ENCODE results near the gene FASTKD1. TPM values are rescaled to one million over a fixed set of nuclear protein-coding genes. Genes with fewer than 3 reads are reported as not detected.
"Not testable (repeated sequence)": the region's sequence is repeated elsewhere in the genome, so short reads cannot be mapped to it uniquely, and the experiment has no call there.

FASTKD1 gene
- total RNA-seq, 2 experiments from 2014 or later: 35.4 to 36.2 TPM

DNA sequence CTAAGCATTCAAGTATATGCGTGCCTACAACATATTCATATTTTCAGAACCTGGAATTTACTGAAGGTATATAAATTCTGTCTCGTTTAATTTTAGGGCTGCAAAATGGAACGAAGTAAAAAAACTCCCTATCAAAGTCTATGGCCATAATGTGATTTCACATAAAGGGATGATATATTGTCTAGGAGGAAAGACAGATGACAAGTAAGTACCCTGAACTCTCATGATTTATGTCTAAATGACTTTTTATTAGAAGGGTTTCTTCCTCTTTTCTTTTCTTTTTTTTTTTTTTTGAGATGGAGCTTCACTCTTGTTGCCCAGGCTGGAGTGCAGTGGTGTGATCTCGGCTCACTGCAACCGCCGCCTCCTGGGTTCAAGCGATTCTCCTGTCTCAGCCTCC lies 58.9 kb downstream of the FASTKD1 start:
- POLR2A ChIA-PET, CTCF ChIA-PET, H3K9me3 Mint-ChIP-seq: not testable (repeated sequence)

DNA sequence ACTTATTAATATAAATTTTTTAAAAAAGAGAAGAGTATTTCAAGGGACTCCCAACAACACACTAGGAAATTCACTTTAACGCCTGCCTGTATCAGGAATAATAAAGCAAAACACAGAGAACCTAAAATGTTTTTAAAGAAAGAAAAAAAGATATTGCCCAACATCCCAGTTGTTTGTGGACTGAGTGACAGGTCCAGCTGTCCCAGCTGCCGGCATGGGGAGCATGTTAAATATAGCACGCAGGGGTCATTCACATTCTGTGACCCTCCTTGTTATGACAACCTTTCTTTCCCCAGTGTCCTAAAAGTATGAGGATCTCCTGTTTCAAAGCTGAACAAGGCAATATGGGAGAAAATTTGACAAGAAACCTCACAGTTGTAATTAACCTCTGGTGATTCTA lies 59.7 kb downstream of the FASTKD1 start:
- DNase-seq: no peak
- no peak overlapping the region for H3K4me3 Mint-ChIP-seq
- no peaks in the 10 kb centered on the region for H3K4me1 Mint-ChIP-seq
- H3K36me3 Mint-ChIP-seq (ENCODE audit: low read depth): no peaks in the 10 kb centered on the region
- no peaks in the 10 kb centered on the region for H3K27me3 Mint-ChIP-seq
- POLR2A ChIA-PET: no interaction called here
- no peak overlapping the region for H3K27ac Mint-ChIP-seq
- CTCF ChIA-PET: interaction anchor here (1.1 kb wide), 1 partner anchor 13 kb away, joined by 3 read pairs; no protein-coding TSS in a partner anchor
- H3K9me3 Mint-ChIP-seq: no peaks in the 10 kb centered on the region

More for the DNA sequence above, 58.9 kb downstream of the FASTKD1 start:
- not testable (repeated sequence) for H3K4me1 Mint-ChIP-seq; H3K27me3 Mint-ChIP-seq; DNase-seq; H3K36me3 Mint-ChIP-seq (ENCODE audit: low read depth); H3K4me3 Mint-ChIP-seq; H3K27ac Mint-ChIP-seq

DNA sequence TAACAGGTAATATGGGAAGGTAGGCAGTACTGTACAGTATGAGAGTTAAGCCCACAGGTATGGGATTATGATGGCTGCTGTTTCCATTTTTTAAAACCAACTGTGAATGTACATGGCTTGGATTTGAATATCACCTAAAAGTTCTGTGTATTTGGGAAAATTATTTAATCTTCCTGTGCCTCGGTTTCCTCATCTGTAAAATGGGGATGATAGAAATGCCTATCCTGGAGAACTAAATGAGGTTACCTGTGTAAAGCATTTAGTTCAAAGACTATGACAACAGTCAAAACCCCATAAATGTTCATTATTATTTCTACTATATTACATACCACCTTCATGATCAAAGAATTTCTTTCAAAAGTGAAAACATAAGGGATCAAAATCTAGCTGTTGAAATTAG lies 60.6 kb downstream of the FASTKD1 start:
- Mint-ChIP-seq H3K27me3 (no peaks in the 10 kb centered on the region), H3K9me3 (no peaks in the 10 kb centered on the region), H3K36me3 (ENCODE audit: low read depth) (no peaks in the 10 kb centered on the region), H3K4me3 (no peak overlapping the region), H3K4me1 (no peaks in the 10 kb centered on the region), H3K27ac (no peak overlapping the region)
- ChIA-PET CTCF (interaction anchor here (1.1 kb wide), 1 partner anchor 12 kb away, joined by 3 read pairs; no protein-coding TSS in a partner anchor), POLR2A (no interaction called here)
- no peak for DNase-seq

DNA sequence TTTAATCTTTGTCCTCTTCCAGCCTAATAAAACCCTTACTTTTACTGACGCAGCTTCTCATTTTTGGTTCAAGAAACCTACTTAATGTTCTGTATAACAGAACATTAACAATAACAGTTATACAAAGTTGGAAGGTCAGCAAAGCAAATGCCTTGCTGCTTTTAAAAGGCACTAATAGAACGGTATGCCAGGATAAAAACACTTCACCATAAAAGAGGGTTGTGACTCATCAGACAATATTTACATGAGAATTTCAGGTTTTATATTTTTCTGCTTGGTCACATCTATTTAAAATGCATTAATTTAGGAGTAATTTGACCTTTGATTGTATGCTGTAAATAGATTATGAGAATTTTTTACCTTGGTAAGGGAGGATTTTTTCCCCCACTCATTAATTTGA lies 61.1 kb downstream of the FASTKD1 start:
- Mint-ChIP-seq H3K9me3 (no peaks in the 10 kb centered on the region), H3K4me1 (peaks cover 3% of the 10 kb centered on the region), H3K27me3 (no peaks in the 10 kb centered on the region), H3K4me3 (no peak overlapping the region), H3K27ac (no peak overlapping the region), H3K36me3 (ENCODE audit: low read depth) (no peaks in the 10 kb centered on the region)
- CTCF ChIA-PET: interaction anchor here (1.1 kb wide), 1 partner anchor 11 kb away, joined by 3 read pairs; no protein-coding TSS in a partner anchor
- no peak for DNase-seq
- POLR2A ChIA-PET: no interaction called here

DNA sequence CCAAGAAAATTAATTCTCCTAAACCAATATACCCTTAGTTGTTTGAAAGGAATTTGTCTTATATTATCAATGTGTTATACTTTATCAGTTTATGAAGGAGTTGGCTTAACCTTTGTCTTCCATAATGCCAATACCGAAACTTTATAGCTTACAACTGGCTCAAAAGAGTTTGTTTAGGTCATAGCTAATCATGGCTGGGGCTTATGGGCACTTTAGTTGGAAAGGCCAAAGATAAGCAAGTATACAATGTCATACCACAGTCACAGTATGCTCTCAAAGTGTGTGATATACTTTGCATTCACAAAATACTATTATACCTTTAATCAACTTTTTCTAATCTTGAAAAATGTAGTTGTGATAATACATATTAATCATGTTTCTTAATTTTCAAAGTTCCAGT lies 61.8 kb downstream of the FASTKD1 start:
- DNase-seq: no peak
- Mint-ChIP-seq H3K36me3 (ENCODE audit: low read depth) (no peaks in the 10 kb centered on the region), H3K27me3 (no peaks in the 10 kb centered on the region), H3K9me3 (no peaks in the 10 kb centered on the region), H3K4me1 (peaks cover 4% of the 10 kb centered on the region), H3K4me3 (no peak overlapping the region), H3K27ac (no peak overlapping the region)
- ChIA-PET CTCF (no interaction called here), POLR2A (no interaction called here)

DNA sequence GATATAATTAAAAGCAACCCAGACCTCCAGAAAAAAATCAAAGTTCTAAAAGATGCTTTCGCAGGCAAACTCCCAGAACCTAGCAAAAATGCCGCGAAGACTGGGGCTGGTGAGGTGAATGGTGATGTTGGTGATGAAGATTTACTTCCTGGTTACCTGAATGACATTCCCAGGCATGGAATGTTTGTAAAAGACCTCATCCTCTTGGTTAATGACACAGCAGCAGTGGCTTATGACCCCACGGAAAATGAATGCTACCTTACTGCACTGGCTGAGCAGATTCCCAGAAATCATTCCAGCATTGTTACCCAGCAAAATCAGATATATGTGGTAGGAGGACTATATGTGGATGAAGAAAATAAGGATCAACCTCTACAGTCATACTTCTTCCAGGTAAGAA lies 63.2 kb downstream of the FASTKD1 start:
- H3K9me3 Mint-ChIP-seq: no peaks in the 10 kb centered on the region
- H3K4me1 Mint-ChIP-seq: peaks cover 4% of the 10 kb centered on the region
- H3K27me3 Mint-ChIP-seq: no peaks in the 10 kb centered on the region
- ChIA-PET POLR2A (no interaction called here), CTCF (no interaction called here)
- H3K27ac Mint-ChIP-seq: no peak overlapping the region
- no peaks in the 10 kb centered on the region for H3K36me3 Mint-ChIP-seq (ENCODE audit: low read depth)
- DNase-seq: no peak
- no peak overlapping the region for H3K4me3 Mint-ChIP-seq

DNA sequence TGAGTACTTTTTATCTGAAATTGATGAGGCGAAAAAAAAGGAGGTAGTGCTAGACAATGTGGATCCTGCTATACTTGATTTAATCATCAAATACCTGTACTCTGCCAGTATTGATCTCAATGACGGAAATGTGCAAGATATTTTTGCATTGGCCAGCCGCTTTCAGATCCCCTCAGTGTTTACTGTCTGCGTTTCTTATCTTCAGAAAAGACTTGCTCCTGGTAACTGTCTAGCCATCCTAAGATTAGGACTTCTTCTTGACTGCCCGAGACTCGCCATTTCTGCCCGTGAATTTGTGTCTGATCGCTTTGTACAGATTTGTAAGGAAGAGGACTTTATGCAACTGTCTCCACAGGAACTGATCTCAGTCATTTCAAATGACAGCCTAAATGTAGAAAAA lies 63.7 kb downstream of the FASTKD1 start:
- CTCF ChIA-PET: interaction anchor here (0.7 kb wide), 1 partner anchor 18 kb away, joined by 3 read pairs; no protein-coding TSS in a partner anchor
- H3K9me3 Mint-ChIP-seq: no peaks in the 10 kb centered on the region
- no peak overlapping the region for H3K27ac Mint-ChIP-seq
- no peak overlapping the region for H3K4me3 Mint-ChIP-seq
- no peaks in the 10 kb centered on the region for H3K27me3 Mint-ChIP-seq
- POLR2A ChIA-PET: no interaction called here
- H3K36me3 Mint-ChIP-seq (ENCODE audit: low read depth): no peaks in the 10 kb centered on the region
- H3K4me1 Mint-ChIP-seq: peaks cover 4% of the 10 kb centered on the region
- DNase-seq: no peak

DNA sequence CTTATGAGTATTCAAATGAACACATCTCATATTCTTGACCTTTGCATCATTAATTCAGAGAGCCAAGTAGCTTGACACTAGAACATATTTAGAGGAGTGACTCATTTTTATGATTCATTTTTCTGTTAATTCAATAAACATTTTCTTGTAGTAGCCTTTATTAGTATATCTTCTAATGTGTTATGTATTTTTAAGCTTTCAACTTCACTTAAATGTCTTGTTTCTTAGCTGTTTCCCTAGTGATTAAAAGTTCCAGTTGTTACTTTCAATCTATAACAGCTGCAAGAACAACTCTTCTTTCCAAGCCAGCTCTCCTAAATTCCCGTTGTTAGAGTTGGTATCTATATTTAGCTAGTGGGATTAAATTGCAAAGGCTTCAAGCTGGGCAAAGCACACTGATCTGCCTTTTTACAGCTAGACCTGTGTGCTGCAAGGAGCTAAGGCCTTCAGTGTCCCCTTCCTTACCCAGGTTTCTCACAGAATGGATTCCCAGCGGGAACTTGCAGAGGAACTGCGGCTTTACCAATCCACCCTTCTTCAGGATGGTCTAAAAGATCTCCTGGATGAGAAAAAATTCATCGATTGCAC lies 64.3 kb downstream of the FASTKD1 start, which contains the start of gene KLHL41:
KLHL41 (plus strand) TSS at position 405 of the 588 bp plus-strand sequence; CDS start at position 482, 77 bp downstream.
- Mint-ChIP-seq H3K4me1 (peaks cover 4% of the 10 kb centered on the region), H3K4me3 (no peak within 1 kb of the TSS), H3K9me3 (no peaks in the 10 kb centered on the region), H3K36me3 (ENCODE audit: low read depth) (no peaks in the 10 kb centered on the region), H3K27ac (no peak within 1 kb of the TSS), H3K27me3 (no peaks in the 10 kb centered on the region)
- ChIA-PET CTCF (interaction anchor here (0.7 kb wide), 2 partner anchors 15 to 19 kb away, joined by 3 to 4 read pairs; no protein-coding TSS in a partner anchor), POLR2A (no interaction called here)
- DNase-seq: no peak

DNA sequence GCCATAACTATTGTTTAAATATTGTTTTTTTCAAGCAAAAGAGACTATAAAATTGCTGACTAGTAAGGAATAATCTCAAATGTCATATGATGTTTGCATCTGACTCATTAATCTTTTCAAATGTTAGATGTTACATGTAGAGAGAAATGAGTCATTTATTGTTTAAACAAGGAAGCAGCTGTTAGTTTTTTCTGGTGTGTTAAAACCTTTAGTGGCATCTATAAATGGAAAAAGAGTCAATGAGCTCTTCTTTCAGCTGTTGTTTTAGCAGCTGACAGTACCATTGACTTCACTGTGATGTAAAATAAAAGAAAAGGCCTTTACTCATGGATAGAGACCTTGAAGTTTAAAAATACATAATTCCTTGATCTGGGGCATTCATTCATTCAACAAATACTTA lies 66.0 kb downstream of the FASTKD1 start:
- no peaks in the 10 kb centered on the region for H3K9me3 Mint-ChIP-seq
- H3K4me1 Mint-ChIP-seq: peaks cover 4% of the 10 kb centered on the region
- H3K27ac Mint-ChIP-seq: no peak overlapping the region
- POLR2A ChIA-PET: no interaction called here
- no peaks in the 10 kb centered on the region for H3K36me3 Mint-ChIP-seq (ENCODE audit: low read depth)
- no peak overlapping the region for H3K4me3 Mint-ChIP-seq
- no peak for DNase-seq
- no peaks in the 10 kb centered on the region for H3K27me3 Mint-ChIP-seq
- CTCF ChIA-PET: interaction anchor here (0.8 to 1.5 kb wide), 2 partner anchors 20 to 423 kb away, joined by 4 to 6 read pairs; no protein-coding TSS in a partner anchor

DNA sequence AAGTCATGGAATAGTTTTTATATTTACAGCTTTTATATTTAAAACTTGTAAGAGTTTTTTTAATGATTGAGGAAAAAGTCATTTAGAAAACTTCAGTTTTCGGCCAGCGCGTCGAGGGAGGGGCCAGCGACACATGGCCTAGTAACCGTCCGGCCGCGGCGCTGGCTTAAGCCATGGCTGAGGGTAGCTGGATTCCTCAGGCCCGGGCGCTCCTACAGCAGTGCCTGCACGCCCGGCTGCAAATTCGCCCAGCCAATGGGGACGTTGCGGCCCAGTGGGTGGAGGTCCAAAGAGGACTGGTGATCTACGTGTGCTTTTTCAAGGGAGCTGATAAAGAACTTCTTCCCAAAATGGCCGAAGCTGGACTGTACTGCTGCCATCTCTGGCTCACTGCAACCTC lies 69.0 kb downstream of the FASTKD1 start:
- no peaks in the 10 kb centered on the region for H3K27me3 Mint-ChIP-seq
- no peaks in the 10 kb centered on the region for H3K9me3 Mint-ChIP-seq
- DNase-seq: no peak
- no peaks in the 10 kb centered on the region for H3K36me3 Mint-ChIP-seq (ENCODE audit: low read depth)
- H3K4me3 Mint-ChIP-seq: no peak overlapping the region
- ChIA-PET CTCF (no interaction called here), POLR2A (no interaction called here)
- peaks cover 4% of the 10 kb centered on the region for H3K4me1 Mint-ChIP-seq
- H3K27ac Mint-ChIP-seq: no peak overlapping the region

DNA sequence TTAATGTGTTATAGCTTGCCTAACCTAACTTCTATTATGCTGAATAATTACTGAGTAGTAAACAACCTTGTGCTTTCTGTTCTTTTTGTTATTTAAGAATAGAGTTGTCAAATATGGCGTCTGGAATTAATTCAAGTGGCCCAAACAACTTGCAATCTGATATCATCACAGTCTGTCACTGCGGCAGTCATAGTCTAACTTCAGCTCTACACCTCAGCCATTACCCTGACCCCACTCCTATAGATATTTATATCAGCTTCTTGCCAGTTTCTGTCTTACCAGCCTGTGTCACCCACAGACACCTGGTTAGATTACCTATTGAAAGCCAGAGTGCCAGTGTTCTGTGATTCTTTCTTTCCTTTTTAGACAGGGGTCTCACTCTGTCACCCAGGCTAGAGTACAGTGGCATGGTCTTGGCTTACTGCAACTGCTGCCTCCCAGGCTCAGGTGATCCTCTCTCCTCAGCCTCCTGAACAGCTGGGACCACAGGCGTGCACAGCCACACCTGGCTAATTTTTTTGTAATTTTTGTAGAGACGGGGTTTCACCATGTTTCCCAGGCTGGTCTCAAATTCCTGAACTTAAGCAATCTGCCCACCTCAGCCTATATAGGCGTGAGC lies 78.2 kb downstream of the FASTKD1 start:
- Mint-ChIP-seq H3K4me1 (no peaks in the 10 kb centered on the region), H3K9me3 (no peaks in the 10 kb centered on the region), H3K4me3 (no peak overlapping the region), H3K27me3 (no peaks in the 10 kb centered on the region), H3K36me3 (ENCODE audit: low read depth) (no peaks in the 10 kb centered on the region), H3K27ac (no peak overlapping the region)
- ChIA-PET POLR2A (no interaction called here), CTCF (no interaction called here)
- DNase-seq: no peak

DNA sequence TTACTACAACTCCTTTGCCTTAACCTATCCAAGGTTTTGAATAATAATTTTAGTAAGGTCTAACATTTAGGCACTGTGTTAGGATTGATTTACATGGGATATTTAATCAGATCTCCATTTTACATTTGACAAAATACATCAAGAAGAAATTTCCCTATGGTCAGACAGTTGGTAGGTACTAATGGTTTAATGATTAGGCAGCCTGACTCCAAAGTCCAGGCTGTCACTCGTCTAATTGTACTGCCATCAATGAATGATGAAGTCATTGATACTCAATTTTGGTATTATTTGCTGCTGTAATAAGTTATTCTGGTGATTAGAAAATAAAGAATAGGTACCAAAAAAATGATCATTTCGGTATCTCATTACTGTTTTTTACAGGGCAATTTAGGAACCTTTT lies 80.3 kb downstream of the FASTKD1 start:
- Mint-ChIP-seq H3K36me3 (ENCODE audit: low read depth) (no peaks in the 10 kb centered on the region), H3K4me3 (no peak overlapping the region), H3K27me3 (no peaks in the 10 kb centered on the region), H3K27ac (no peak overlapping the region), H3K4me1 (no peaks in the 10 kb centered on the region), H3K9me3 (no peaks in the 10 kb centered on the region)
- POLR2A ChIA-PET: no interaction called here
- CTCF ChIA-PET: interaction anchor here (1.0 to 1.1 kb wide), 2 partner anchors 12 to 35 kb away, joined by 3 read pairs; no protein-coding TSS in a partner anchor
- DNase-seq: no peak

DNA sequence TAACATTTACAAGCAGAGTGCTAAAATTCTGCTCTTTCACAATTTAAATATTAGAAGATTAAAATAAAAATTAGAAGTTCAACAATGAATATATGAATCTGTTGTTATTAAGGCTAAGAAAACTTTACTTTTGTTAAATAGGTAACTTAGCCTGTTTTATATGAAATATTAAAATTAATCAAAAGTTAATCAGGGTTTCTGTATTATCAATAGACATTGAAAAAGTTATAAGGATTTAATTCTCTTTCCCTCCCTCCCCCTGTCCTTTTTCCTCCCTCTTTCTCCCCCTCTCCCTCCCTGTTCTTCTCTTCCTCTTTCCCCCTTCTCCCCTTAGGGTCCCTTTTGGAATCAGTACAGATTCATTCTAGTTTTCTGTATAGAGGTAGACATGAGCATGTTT lies 82.3 kb downstream of the FASTKD1 start:
- DNase-seq: no peak
- Mint-ChIP-seq H3K4me1 (no peaks in the 10 kb centered on the region), H3K9me3 (no peaks in the 10 kb centered on the region), H3K36me3 (ENCODE audit: low read depth) (no peaks in the 10 kb centered on the region), H3K4me3 (no peak overlapping the region), H3K27me3 (no peaks in the 10 kb centered on the region), H3K27ac (no peak overlapping the region)
- POLR2A ChIA-PET: no interaction called here
- CTCF ChIA-PET: no interaction called here

DNA sequence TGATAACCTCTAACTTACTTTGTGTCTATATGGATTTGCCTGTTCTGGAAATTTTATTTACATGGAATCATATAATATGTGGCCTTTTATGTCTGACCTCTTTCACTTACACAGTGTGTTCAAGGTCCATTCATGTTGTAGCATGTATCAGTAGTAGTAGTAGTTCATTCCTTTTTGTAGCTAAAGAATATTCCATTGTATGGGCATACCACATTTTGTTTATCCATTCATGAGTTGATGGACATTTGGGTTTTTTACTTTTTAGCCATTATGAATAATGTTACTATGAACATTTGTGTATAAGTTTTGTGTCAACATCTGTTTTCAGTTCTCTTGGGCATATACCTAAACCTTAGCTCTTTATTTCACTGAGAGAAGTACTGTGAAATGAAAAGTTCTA lies 82.8 kb downstream of the FASTKD1 start:
- CTCF ChIA-PET: no interaction called here
- Mint-ChIP-seq H3K9me3 (no peaks in the 10 kb centered on the region), H3K27me3 (no peaks in the 10 kb centered on the region), H3K4me3 (no peak overlapping the region), H3K27ac (no peak overlapping the region), H3K36me3 (ENCODE audit: low read depth) (no peaks in the 10 kb centered on the region), H3K4me1 (no peaks in the 10 kb centered on the region)
- DNase-seq: no peak
- POLR2A ChIA-PET: no interaction called here

All from activated CD4-positive, alpha-beta memory T cell treated with anti-CD3 and anti-CD28 coated beads, Interleukin-2, amount 10 ng/mL, durations not matched to agents 7 days and 5 days (primary cell).